ENCODE results near the gene PDE8A. TPM values are rescaled to one million over a fixed set of nuclear protein-coding genes. Genes with fewer than 3 reads are reported as not detected.

Gene PDE8A
- total RNA-seq, 1 experiment from 2014 or later: 40.0 TPM

GRCh38 chr15:85120351-85121113 lies 138.9 kb downstream of the PDE8A start:
- DNase-seq (ENCODE audit: low read depth, low spot score): no peak
- H3K27ac ChIP-seq (ENCODE audit: low read length): no peak overlapping the region
- no peaks in the 10 kb centered on the region for H3K4me1 ChIP-seq (ENCODE audit: control insufficient read depth, insufficient read depth, low read length)
- H3K4me3 ChIP-seq (ENCODE audit: low read depth in 2 of 2, low read length in 2 of 2): no peak overlapping the region
- ChIA-PET CTCF (no interaction called here), POLR2A (no interaction called here)
- no peaks in the 10 kb centered on the region for H3K36me3 ChIP-seq (ENCODE audit: control insufficient read depth, insufficient read depth, low read length)
- BruUV-seq (replicated peaks): no TSS peak
- ATAC-seq: no peak
- intact Hi-C loops (cut with micrococcal nuclease; ENCODE audit: unreplicated experiment) (no loop called here), in situ Hi-C loops (cut with HindIII; ENCODE audit: low pct_unique_long_range_greater_than_20kb, low sequenced_read_pairs) (no loop called here)
- TF ChIP-seq TCF7L2 (IDR thresholded peaks at IDR 0.05; ENCODE audit: low read depth, low read length): no peak
- H3K27me3 ChIP-seq (ENCODE audit: control insufficient read depth, insufficient read depth, low read length): no peaks in the 10 kb centered on the region
- H3K9me3 ChIP-seq (ENCODE audit: control insufficient read depth, insufficient read depth, low read depth, low read length): no peaks in the 10 kb centered on the region

- Histone ChIP-seq H3K9me3 (ENCODE audit: control insufficient read depth, insufficient read depth, low read depth, low read length) (no peaks in the 10 kb centered on the region), H3K4me3 (ENCODE audit: low read depth in 2 of 2, low read length in 2 of 2) (no peak overlapping the region), H3K36me3 (ENCODE audit: control insufficient read depth, insufficient read depth, low read length) (no peaks in the 10 kb centered on the region), H3K4me1 (ENCODE audit: control insufficient read depth, insufficient read depth, low read length) (no peaks in the 10 kb centered on the region), H3K27ac (ENCODE audit: low read length) (no peak overlapping the region), H3K27me3 (ENCODE audit: control insufficient read depth, insufficient read depth, low read length) (no peaks in the 10 kb centered on the region)
- DNase-seq (ENCODE audit: low read depth, low spot score): no peak
- TF ChIP-seq TCF7L2 (IDR thresholded peaks at IDR 0.05; ENCODE audit: low read depth, low read length) (no peak), REST (IDR thresholded peaks at IDR 0.05; ENCODE audit: insufficient read depth in 1 of 2, low read depth in 2 of 2, low read length in 1 of 2) (no peak), SIN3A (IDR thresholded peaks at IDR 0.05; ENCODE audit: borderline replicate concordance, insufficient read depth, low read depth, low read length) (no peak), POLR2AphosphoS5 (IDR thresholded peaks at IDR 0.05; ENCODE audit: low read depth, low read length) (no peak), CTCF (IDR thresholded peaks at IDR 0.05) (no peak)
- ATAC-seq: no peak
- in situ Hi-C loops (cut with HindIII; ENCODE audit: low pct_unique_long_range_greater_than_20kb, low sequenced_read_pairs): no loop called here
- intact Hi-C loops (cut with micrococcal nuclease; ENCODE audit: unreplicated experiment): no loop called here
- ChIA-PET CTCF (no interaction called here), POLR2A (no interaction called here)
- BruUV-seq (replicated peaks): no TSS peak
These were observed 142.5 kb downstream of the PDE8A start for GRCh38 chr15:85124173-85124572.

- H3K27ac ChIP-seq (ENCODE audit: low read length): no peak overlapping the region
- ATAC-seq: no peak
These were observed 143.5 kb downstream of the PDE8A start for GRCh38 chr15:85125056-85125661.

More at GRCh38 chr15:85125056-85125661, 143.5 kb downstream of the PDE8A start:
- Histone ChIP-seq H3K36me3 (ENCODE audit: control insufficient read depth, insufficient read depth, low read length) (no peaks in the 10 kb centered on the region), H3K4me1 (ENCODE audit: control insufficient read depth, insufficient read depth, low read length) (no peaks in the 10 kb centered on the region), H3K4me3 (ENCODE audit: low read depth in 2 of 2, low read length in 2 of 2) (no peak overlapping the region), H3K9me3 (ENCODE audit: control insufficient read depth, insufficient read depth, low read depth, low read length) (no peaks in the 10 kb centered on the region), H3K27me3 (ENCODE audit: control insufficient read depth, insufficient read depth, low read length) (no peaks in the 10 kb centered on the region)
- BruUV-seq (replicated peaks): no TSS peak
- no peak for DNase-seq (ENCODE audit: low read depth, low spot score)
- POLR2A ChIA-PET: no interaction called here
- intact Hi-C loops (cut with micrococcal nuclease; ENCODE audit: unreplicated experiment) (no loop called here), in situ Hi-C loops (cut with HindIII; ENCODE audit: low pct_unique_long_range_greater_than_20kb, low sequenced_read_pairs) (no loop called here)
- CTCF ChIA-PET: interaction anchor here (0.6 kb wide), 1 partner anchor 561 kb away, joined by 5 read pairs; no protein-coding TSS in a partner anchor
- TF ChIP-seq CTCF (IDR thresholded peaks at IDR 0.05): no peak
- no peak for TF ChIP-seq TCF7L2 (IDR thresholded peaks at IDR 0.05; ENCODE audit: low read depth, low read length)
- no peak for TF ChIP-seq REST (IDR thresholded peaks at IDR 0.05; ENCODE audit: insufficient read depth in 1 of 2, low read depth in 2 of 2, low read length in 1 of 2)
- no peak for TF ChIP-seq SIN3A (IDR thresholded peaks at IDR 0.05; ENCODE audit: borderline replicate concordance, insufficient read depth, low read depth, low read length)
- no peak for TF ChIP-seq POLR2AphosphoS5 (IDR thresholded peaks at IDR 0.05; ENCODE audit: low read depth, low read length)
